Activated CD4-positive, alpha-beta T cell treated with anti-CD3 and anti-CD28 coated beads, Interleukin-2, Interleukin-6, amounts not matched to agents 100 ng/mL and 50 ng/mL, durations not matched to agents 16 hours and 8 hours (primary cell): ENCODE results near the gene CIBAR2.
"Not testable (repeated sequence)": the region's sequence is repeated elsewhere in the genome, so short reads cannot be mapped to it uniquely, and the experiment has no call there.

Source experiments
- DNase-seq: peaks from one replicate; pipeline ENCODE4 v3.0.0-alpha.2; 2020

The CIBAR2 gene

DNA sequence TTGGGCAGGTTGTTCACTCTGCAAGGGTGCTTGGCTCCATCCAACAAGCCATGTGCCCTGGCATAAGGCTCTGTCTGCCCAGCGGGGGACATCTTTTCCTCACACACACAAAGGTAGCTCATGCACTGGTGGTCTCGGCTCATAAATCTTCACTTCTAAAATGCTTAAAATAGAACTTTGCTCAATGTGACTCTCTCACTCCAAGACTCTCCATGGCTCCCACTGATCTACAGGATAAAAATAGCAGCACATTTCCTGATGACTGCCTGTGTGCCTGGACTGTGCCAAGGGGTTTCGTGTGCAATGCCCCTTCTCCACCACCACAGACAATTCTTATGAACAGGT is 15.1 kb upstream of the CIBAR2 start:
- no peak for DNase-seq

DNA sequence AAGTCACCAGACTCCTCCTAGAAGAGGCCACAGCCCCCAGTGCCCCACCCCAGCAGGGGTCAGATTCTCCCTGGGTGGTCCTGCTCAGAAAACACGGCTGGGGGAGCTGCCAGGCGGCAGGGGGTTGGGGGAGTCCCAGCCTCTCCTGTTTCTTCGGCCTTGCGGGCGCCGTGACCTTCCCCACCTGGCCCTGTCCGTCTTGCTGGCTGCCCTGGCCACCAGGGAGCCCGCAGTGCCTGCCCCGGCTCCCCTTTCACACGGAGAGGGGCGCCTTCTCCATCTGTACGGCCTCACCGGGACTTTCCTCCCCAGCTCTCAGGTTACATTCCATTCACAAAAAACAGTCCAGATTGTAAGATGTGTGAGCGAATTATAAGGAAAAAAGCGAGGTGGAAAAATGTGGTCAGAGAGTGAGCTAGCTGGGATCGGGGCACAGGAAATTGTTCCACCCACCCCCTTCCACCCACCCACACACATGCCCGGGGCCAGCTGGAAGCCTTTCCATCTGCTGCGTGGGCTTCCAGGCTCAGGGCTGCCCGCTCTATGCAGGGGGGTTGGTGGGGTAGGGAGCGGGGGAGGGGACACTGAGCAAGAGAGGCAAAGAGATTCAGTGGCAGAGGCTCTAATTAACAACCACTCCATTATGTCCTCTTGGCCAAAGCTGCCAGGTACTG is 14.6 kb upstream of the CIBAR2 start:
- DNase-seq, result no peak

DNA sequence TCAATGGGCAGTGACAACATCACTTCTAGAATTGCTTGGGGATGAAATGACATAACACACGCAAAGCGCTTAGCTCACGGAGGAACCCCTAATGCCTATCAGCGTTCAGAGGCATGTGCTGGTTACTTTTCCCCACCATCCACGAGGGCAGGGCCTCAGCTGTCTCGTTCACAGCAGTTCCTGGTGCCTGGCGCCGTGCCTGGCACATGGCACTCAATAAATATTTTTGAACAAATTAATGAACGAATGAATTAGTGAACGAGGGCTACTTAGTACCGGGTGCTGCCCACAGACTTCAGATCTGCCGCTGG is 14.1 kb upstream of the CIBAR2 start:
- no peak for DNase-seq

DNA sequence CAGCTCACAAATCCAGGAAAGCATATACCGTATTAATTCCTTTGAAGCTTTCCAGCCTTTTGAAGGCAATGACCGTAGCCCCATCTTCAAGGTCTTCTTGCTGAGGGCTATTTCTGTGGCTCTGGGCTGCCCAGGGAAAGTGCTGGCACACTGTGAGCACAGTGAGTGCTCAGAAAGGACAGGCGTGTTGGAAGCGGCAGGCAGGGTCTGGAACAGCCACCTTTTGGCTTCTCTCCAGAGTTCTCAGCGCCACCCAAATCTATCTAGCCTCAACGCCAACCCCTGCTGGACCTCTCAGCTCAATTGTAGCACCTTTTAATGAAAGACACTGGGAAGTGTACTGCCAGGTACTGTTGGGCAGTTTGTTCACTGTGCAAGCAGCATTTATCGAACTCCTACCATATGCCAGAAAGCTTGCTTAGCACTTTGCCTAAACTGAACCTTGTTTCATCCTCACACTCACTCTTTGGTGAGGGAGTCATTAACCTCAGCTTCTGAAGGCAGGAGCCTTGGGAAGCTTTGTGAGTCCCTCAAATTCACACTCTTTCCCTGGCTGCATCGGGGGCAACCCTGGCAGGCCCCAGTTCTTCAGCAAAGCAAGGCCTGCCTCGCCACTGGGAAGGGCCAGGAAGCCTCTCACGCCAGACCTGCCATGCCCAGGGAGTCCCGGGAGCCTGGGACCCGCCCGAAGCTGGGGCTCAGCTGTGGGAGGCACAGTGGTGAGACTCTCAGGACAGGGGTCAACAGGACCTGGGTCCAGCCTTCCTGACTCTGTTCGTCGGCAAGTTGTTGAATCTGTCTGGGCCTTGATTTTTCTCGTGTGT is 13.5 kb upstream of the CIBAR2 start:
- DNase-seq, result no peak

DNA sequence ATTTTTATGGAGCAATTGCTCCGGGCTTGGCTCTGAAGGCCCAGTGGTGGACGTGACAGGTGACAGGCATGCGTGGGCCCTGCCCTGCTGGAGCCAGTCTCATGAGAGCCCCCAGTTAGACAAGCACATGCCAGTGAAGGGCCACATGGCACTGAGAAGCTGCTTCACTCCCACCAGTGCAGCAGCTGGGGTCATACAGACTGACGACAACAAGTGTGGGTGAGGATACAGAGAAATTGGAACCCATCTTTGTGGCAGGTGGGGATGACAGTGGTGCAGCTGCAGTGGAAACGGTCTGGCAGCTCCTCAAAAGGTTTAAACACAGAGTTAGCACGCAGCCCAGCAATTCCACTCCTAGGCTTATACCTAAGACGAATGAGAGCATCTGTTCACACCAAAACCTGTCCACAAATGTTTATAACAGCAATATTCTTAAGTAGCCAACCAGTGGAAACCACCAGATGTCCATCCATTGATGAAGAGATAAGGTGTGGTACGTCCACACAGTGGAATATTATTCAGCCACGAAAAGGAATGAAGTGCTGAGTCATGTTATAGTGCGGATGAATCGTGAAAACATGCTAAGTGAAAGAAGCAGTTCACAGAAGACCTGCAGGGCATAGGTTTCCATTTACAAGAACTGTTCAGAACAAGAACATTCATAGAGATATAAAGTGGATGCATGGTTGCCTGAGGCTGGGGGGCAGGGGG is 12.5 kb upstream of the CIBAR2 start:
- DNase-seq, result no peak

DNA sequence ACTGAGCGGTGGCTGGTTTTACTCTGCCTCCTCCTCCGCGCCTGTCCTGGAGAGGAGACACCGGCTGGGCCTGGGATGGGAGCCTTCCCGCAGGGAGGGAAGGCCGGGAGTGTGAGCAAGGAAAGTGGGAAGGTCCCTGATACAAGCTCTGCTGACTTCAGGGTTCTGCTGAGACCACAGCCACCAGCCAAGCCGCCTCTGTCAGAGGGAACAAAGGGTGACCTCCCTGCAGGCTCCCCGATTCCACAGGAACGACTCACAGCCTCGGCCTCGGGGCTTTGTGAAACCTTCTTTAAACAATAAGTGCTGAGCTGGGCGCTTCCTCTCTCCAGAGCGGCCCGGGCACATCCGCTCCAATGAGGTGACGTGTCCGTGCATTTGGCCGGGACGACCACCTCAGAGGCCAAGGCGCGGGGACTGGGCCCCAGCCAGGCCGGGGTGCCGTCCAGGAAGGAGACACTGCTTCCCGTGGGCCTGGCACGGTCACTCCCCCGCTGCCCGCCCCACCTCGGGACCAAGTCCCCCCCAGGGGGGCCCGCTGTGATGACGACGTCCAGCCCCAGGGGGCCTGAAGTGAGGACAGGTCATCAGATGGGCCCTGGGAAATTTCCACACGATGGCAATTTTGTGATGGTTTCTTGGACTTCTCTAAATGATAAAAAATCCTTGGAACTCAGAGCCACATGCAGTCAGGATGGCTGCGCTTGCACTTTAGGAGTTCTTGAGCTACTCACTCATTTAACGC is 11.8 kb upstream of the CIBAR2 start:
- no peak for DNase-seq

DNA sequence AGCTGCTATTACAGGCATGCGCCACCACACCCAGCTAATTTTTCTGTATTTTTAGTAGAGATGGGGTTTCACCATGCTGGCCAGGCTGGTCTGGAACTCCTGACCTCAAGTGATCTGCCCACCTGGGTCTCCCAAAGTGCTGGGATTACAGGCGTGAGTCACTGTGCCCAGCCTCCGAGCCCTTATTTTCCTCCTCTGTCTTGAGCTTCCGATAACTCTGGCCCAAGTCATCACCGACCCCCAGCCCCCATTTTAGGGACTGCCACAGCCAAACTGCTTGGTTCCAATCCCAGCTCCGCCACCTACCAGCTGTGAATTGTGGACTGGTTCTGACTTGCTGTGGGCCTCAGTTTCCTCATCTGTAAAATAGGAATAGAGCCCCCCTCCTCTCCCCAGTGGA is 11.2 kb upstream of the CIBAR2 start:
- DNase-seq, result not testable (repeated sequence)

DNA sequence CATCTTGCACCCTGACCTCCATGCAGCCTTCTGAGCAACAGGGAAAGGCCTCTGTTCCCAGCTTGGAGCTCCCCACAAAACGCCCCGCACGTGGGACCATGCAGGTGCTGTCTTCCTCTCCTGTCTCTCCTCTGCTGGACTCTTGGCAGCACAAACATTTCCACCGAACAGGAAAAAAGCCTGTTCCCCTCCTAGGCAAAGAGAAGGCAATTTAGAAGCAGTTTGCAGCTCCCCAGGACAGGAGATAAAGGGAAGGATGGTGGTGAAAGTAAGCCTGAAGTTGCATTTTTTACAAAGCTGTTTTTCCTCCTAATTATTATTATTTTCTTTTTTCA is 7.7 kb upstream of the CIBAR2 start:
- DNase-seq, result no peak

DNA sequence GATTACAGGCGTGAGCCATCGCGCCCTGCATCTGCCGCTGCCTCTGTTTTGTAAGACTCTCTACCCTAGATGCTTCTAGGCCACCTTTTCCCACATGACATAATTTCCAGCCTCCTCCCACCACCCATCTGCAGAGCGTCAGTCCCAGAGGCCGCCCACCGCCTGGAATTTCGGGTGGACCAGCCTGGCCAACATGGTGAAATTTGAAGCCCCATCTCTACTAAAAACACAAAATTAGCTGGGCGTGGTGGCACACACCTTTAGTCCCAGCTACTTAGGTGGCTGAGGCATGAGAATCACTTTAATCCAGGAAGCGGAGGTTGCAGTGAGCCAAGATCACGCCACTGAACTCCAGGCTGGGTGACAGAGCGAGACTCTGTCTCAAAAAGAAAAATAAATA is 5.1 kb upstream of the CIBAR2 start:
- no peak for DNase-seq

DNA sequence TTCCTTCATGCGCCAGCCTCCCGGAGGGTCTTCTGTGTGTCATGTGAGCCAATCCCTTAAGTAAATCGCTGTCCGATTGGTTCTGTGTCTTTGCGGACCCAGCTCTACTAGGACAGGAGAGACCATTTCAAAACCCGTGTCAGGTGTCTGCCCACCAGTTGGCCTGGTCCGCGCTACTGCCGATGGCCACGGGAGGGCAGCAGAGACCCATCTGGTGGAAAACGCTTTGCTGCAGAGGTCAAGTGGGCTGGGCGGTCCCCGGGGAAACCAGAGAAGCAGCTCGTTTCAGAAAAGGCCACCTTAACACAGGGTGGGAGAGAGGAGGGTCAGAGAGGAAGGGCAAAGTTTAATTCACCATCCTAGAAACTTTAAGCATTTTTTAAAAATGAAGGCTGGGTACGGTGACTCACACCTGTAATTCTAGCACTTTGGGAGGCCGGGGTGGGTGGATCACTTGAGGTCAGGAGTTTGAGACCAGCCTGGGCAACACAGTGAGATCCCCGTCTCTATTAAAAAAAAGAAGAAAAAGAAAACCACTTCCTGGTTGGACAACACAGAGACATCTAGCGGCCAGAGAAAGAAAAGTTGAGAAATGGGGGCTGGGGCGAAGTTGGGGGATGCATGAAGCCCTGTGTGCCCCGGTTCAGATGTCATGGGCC is 2.8 kb upstream of the CIBAR2 start:
- DNase-seq, result peak; percentile 87

DNA sequence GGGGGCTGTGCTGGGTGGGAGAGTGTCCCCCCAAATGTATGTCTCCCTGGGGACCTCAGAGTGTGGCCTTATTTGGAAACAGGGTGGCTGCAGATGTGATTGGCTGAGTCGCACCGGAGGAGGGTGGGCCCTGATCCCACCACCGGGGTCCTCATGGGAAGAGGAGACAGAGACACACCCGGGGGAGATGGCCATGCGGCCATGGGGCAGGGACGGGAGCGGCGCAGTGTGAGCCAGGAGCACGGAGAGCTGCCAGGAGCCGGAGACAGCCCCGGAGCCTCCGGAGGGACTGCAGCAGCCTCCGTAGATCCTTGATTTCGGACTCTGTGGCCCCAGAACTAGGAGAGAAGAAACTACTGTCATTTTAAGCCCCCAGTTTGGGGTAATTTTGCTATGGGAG is 1.6 kb upstream of the CIBAR2 start:
- no peak for DNase-seq

DNA sequence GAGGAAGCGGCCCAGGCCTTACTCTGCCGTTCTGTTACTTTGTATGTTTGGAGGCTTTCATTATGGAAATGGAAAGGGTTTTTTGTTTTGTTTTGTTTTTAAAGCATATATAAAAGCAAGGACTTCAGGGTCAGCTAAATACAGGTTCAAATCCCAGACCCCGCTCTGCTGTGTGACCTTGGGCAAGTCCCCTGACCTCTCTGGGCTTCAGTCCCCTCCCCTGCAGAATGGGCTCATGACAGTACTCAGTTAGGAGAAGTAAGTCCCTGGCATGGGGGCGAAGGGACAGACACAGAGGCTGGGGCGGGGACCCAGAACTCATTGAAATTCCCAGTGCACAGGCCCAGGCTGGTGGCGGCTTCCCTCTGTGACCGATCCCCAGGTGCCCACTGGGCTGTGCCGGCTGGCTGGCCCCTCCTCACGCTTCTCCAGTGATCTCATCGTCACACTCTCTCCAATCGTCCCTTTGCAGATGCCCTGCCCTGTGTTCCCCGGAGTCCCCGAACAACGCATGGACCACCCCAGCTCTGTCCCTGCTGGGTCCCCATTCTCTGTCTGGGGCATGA is 979 bp upstream of the CIBAR2 start:
- DNase-seq, result no peak

DNA sequence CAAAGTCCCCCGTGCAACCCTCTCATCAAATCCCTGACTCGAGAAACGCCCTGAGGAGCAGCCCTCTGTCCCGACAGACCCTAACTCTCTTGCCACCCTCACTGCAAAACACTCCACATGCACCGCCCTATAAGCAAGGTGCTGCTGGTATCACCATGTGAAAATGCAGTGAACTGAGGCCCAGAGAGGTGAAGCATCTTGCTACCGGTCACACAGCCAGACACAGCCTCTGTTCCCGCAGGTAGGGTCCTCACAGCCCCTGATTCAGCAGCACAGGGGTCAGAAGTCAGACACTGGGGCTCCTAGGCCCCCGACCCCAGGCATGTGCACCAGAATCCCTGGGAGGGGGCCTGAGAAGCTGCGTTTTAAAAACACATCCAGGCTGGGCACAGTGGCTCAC is 1.1 kb downstream of the CIBAR2 start:
- no peak for DNase-seq

DNA sequence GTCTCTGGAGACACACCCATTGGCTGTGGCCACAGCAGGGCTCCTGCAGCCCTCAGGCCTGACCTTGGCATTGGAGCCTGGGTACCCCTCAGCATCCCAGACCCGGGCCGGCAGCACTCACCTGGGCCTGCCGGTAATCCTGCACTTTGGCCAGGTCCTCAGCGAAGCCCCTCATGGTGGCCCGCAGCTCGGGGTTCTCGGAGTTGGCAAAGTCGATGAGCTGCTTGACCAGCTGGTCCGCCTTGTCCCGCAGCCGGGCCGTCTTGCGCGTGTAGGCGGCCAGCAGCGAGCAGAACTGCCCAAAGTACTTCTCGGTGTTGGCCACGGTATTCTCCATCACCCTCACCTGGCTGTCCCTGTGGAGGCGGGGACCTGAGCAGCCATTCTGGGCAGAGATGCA is 2.2 kb downstream of the CIBAR2 start:
- no peak for DNase-seq

DNA sequence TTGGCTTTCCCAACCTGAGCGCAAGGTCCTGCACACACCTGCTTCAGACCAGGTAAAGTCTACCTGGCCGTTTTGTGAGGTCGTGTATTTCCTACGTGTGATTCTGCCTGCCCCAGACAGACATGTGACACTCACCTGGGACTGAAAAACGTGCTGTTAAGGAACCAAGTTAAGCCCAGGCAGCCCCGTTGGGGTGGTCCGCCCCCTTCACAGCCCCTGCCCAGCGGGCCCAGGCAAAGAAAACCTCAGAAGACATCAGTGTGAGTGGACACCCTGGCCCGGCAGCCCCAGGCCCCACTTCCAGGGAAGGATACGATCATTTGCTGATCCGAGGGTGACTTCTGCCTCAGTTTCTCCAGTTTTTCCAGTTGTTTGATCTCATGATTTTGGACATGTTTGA is 4.7 kb downstream of the CIBAR2 start:
- DNase-seq, result no peak

DNA sequence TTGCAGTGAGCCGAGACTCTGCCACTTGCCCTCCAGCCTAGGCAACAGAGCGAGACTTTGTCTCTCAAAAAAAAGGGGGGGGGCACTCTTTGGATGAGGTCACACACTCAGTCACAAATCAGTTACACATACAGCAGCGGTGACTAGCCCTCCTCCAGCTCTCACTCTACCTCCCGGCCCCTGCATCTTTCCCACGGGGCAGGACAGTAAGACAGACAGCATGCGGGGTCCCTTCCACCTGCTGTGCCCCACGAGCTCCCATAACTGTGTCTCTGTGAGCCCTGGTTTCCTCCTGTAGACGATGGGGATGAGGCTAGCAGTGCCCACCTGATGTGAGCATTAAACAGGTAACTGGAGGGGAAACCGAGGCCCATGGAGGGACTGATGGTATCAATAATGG is 5.2 kb downstream of the CIBAR2 start:
- no peak for DNase-seq

DNA sequence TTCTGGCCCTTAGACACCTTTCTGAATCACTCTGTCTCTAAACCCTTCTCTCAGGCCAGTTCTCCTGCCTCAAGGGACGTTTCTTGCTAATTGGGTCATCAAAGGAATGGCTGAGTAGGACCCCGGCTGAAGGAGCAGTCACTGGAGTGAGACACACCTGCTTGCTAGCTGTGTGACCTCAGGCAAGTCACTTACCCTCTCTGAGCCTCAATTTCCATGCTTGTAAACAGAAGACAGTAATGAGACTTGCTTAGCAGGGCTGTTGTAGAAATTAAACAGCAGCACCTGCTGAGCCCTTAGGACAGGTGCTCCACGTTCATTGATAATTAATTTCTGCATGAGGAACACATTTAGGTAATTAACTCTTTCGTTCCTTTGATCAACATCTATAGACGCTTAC is 6.8 kb downstream of the CIBAR2 start:
- DNase-seq, result no peak

DNA sequence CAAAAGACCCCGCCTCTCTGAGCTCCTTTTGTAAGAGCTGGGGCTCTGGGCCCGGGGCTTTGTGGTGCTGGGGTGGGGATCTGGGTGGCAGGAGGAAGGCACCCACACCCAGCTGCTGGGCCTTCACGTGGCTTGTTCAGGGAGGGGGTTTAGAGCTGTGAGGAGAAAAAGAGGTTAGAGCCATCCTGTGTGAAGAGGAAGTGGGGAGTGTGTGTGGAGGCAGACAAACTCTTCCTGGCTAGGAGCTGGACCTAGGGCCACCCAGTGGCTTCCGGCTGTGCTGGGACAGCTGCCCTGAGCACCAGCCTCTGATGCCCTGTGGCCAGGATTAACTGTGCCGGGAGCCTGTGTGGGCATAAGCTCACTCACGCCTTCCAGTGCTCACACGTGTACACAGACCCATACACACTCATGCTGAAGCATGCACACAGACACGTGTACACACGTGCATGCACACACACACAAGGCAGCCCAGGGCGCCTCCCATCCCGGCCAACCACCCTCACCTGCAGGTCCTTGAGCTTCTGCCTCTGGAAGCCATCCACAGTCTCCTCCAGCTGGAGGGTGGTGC is 7.4 kb downstream of the CIBAR2 start:
- peak; percentile 20 for DNase-seq

DNA sequence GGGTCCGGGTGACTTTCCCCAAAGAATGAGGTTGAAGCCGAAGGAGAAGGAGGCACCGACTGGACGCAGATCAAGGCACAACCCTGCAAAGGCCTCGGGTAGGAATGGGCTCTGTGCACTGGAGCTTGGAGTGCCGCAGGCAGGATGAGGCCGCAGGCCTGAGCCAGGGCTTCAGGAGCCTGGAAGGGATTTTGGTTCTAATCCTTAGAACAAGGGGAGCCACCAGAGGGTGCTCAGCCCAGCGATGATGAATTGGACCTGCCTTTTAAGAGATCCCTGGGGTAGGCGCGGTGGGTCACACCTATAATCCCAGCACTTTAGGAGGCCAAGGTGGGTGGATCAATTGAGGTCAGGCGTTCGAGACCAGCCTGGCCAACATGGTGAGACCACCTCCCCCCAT is 8.1 kb downstream of the CIBAR2 start:
- DNase-seq, result no peak

DNA sequence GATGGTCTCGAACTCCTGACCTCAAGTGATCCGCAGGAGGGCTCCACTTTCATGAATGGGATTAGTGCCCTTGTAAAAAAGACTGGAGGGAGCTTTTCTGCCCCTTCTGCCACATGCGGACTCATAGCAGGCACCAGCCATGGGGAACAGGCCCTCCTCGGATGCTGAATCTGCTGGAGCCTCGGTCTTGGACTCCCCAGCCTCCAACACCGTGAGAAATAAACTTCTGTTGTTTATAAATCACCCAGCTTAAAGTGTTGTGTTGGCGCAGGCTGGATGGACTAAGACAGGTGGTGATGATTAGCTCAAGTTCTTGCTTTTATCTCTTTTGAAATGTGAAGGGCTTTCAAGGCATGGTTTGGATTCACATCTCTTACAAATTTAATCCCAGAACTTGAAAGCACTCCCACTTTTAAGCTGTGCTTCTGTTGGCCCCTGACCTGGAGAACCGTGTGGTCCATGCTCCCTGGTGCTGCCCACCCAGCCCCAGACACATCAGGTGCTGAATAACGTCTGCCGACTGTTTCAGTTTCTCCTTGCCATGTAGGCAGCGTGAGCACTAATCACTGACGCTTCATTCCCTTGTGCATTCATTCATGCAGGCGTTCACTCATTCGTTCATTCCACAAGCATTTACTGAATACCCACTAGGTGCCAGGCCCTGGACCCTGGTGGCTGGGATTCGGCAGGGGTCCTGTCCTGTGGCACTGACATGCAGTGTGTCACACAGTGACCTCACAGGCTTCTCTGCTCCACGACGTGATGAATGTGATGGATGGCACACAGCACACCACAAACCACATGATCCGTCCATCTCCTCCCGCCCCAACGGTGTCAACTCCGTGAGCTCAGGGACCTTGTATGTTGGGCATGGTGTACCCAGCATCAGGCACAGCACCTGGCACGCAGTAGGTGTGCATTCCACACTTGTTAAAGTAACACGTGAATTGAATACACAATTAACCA is 8.9 kb downstream of the CIBAR2 start:
- DNase-seq, result no peak

DNA sequence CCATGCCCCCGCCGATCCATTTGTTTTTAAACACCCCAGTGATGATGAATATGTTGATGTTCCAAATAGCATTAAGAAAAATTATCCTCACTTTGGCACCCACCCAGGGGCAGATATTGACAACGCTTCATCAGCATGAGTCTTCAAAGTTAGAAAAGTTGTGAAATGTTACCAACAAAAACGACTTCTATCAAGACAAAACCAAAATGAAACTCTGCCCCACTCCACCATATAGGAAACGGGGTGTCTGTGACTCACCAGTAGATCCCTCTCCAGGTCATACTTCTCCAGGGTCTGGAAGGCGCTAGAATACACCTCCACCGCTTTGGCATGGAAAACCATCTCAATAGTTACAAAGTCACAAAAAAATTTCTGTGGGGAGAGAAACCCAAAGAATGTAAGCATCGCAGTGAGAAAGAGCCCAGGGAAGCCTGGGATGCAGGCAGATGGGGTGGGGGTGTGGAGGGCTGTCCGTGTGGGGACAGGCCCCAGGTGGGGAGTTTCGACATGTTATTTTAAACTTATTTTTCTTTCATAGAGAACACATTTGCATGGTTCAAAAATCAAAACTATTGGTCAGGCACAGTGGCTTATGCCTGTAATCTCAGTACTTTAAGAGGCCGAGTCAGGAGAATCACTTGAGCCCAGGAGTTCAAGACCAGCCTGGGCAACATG is 10.2 kb downstream of the CIBAR2 start:
- no peak for DNase-seq
